ENCODE measurements around the gene KDM4B. TPM values are rescaled to one million over a fixed set of nuclear protein-coding genes. Genes with fewer than 3 reads are reported as not detected.

The KDM4B gene
- total RNA-seq, 4 donors from 2014 or later: 29.2 to 43.8 (median 38.7) TPM

DNA sequence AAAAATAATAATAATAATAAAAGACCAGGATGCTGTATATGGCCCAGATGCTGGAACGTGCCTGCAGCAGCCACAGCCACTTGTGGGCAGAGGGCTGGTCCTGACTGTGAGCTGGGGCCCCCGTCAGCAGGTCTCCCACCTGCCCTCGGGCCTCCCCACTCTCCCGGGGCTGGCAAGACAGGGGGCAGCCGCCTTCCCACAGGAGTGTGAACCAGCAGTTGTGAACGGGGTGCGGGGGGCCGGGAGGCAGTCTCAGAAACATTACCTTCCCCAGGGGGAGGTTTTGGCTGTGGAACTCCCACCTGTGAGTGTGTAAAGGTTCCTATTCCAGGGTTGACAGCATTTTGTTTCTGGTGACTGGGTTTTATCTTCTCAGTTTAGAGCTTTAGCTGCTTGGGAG lies 151.4 kb downstream of the KDM4B start:
- Histone ChIP-seq H3K27ac (no peak overlapping the region), H3K36me3 (peaks cover 0 to 97% of the 10 kb centered on the region in 2 donors), H3K4me1 (no peaks in the 10 kb centered on the region), H3K9me3 (no peaks in the 10 kb centered on the region), H3K27me3 (no peaks in the 10 kb centered on the region), H3K4me3 (no peak overlapping the region)
- 89% methylated on average over 3 of the region's 8 CpGs; no CpG with 5 or more reads in 1 of the 2 donors for WGBS, 2 donors (ENCODE audit: low coverage in 1 of 2)
- TF ChIP-seq POLR2AphosphoS5 (IDR thresholded peaks at IDR 0.05): no peak
- ATAC-seq: no peak

DNA sequence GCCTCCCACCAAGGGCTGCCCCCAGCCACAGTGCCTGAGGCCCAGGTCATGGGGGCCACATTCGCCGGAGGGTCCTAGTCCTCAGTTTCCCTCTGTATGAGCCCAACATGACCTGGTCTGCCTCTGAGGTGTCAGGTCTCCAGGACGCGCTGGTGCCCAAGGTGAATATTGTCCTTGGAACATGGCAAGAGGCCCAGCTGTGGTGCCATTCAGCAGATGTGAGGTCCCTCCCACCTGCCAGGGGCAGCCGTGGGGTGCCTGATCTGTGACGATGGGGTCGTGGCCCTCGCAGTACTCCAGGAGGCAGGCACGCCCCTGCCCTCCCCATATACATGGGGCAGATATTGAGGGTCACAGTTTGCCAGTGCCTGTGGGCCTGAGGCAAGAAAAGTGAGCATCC lies 151.9 kb downstream of the KDM4B start:
- H3K27ac ChIP-seq: no peak overlapping the region
- no peaks in the 10 kb centered on the region for H3K27me3 ChIP-seq
- TF ChIP-seq, protein P1, sequence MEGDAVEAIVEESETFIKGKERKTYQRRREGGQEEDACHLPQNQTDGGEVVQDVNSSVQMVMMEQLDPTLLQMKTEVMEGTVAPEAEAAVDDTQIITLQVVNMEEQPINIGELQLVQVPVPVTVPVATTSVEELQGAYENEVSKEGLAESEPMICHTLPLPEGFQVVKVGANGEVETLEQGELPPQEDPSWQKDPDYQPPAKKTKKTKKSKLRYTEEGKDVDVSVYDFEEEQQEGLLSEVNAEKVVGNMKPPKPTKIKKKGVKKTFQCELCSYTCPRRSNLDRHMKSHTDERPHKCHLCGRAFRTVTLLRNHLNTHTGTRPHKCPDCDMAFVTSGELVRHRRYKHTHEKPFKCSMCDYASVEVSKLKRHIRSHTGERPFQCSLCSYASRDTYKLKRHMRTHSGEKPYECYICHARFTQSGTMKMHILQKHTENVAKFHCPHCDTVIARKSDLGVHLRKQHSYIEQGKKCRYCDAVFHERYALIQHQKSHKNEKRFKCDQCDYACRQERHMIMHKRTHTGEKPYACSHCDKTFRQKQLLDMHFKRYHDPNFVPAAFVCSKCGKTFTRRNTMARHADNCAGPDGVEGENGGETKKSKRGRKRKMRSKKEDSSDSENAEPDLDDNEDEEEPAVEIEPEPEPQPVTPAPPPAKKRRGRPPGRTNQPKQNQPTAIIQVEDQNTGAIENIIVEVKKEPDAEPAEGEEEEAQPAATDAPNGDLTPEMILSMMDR (IDR thresholded peaks at IDR 0.05): no peak
- TF ChIP-seq EP300 (IDR thresholded peaks at IDR 0.05) (no peak), POLR2AphosphoS5 (IDR thresholded peaks at IDR 0.05) (no peak), POLR2A (IDR thresholded peaks at IDR 0.05) (no peak)
- H3K9me3 ChIP-seq: no peaks in the 10 kb centered on the region
- WGBS, 2 donors (ENCODE audit: low coverage in 1 of 2): no CpG with 5 or more reads among the region's 9 CpGs
- no peaks in the 10 kb centered on the region for H3K4me1 ChIP-seq
- ATAC-seq: no peak
- no peak overlapping the region for H3K4me3 ChIP-seq
- peaks cover 0 to 93% of the 10 kb centered on the region in 2 donors for H3K36me3 ChIP-seq

DNA sequence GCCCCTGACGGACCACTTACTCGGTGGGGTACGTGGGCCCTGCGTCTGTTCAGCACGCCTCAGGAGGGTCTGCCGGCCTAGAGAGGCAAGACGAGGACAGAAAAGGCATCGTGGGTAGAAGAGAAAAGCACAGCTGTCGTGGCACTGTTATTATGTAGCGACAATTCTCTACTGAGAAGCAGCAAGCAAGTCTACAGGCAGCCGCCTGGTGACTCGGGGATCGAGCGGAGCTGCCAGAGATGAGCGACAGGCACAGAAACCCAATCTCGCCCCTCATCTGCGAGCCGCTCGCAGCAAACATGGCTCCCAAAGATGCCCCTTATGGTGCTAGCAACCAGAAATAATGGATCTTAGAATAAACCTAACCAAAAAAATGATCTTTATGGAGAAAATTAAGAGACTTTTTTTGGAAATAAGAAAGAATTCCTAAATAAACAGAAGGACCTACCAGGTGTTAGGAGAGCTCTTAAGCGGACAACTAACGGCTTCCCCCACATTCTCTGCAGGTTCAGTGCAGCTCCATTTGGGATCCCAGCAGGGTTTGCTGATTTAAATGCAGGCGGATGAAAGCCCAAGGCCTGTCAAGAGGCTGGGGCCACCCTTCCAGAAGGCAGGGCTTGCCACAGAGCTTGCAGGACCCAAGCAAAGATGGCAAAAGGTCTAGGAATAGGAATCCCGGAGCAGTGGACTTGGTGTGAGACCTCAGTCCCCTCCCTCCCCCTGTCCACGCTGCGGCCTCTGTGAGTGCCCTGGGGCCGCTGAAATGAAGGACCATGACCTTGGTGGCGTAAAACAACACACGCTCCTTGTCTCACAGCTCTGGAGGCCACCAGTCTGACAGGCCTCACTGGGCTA lies 152.6 kb downstream of the KDM4B start:
- peaks cover 0 to 4% (median 0%) of the 10 kb centered on the region in 3 donors for H3K4me1 ChIP-seq
- no peak for TF ChIP-seq POLR2AphosphoS5 (IDR thresholded peaks at IDR 0.05)
- TF ChIP-seq, protein P1 (IDR thresholded peaks at IDR 0.05): no peak
- TF ChIP-seq POLR2A (IDR thresholded peaks at IDR 0.05): no peak
- no peaks in the 10 kb centered on the region for H3K9me3 ChIP-seq
- whole genome bisulfite sequencing, 2 donors (ENCODE audit: low coverage in 1 of 2): 89 to 100% methylated on average over 3 to 19 of the region's 28 CpGs
- H3K4me3 ChIP-seq: no peak overlapping the region
- peaks cover 0 to 88% of the 10 kb centered on the region in 2 donors for H3K36me3 ChIP-seq
- ATAC-seq: no peak
- H3K27me3 ChIP-seq: no peaks in the 10 kb centered on the region
- no peak overlapping the region for H3K27ac ChIP-seq

DNA sequence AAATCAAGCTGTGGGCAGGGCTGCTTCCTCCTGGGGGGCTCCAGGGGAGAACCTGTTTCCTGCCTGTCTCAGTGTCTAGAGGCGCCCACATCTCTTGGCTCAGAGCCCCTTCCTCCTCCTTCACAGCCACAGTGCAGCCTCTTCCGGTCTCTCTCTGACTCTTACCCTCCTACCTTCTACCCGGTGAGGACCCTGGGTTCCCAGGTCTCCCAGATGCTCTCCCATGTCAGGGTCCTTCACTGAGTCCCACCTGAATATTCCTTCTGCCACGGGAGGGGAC lies 153.1 kb downstream of the KDM4B start:
- Histone ChIP-seq H3K27ac (no peak overlapping the region), H3K4me3 (no peak overlapping the region), H3K9me3 (no peaks in the 10 kb centered on the region), H3K27me3 (no peaks in the 10 kb centered on the region), H3K36me3 (peaks cover 0 to 83% of the 10 kb centered on the region in 2 donors), H3K4me1 (peaks cover 0 to 8% (median 1%) of the 10 kb centered on the region in 3 donors)
- no peak for TF ChIP-seq POLR2A (IDR thresholded peaks at IDR 0.05)
- no peak for TF ChIP-seq EP300 (IDR thresholded peaks at IDR 0.05)
- TF ChIP-seq, protein P1 (IDR thresholded peaks at IDR 0.05): no peak
- TF ChIP-seq POLR2AphosphoS5 (IDR thresholded peaks at IDR 0.05): no peak
- no CpG with 5 or more reads among the region's 4 CpGs for WGBS, 2 donors (ENCODE audit: low coverage in 1 of 2)
- ATAC-seq: no peak

DNA sequence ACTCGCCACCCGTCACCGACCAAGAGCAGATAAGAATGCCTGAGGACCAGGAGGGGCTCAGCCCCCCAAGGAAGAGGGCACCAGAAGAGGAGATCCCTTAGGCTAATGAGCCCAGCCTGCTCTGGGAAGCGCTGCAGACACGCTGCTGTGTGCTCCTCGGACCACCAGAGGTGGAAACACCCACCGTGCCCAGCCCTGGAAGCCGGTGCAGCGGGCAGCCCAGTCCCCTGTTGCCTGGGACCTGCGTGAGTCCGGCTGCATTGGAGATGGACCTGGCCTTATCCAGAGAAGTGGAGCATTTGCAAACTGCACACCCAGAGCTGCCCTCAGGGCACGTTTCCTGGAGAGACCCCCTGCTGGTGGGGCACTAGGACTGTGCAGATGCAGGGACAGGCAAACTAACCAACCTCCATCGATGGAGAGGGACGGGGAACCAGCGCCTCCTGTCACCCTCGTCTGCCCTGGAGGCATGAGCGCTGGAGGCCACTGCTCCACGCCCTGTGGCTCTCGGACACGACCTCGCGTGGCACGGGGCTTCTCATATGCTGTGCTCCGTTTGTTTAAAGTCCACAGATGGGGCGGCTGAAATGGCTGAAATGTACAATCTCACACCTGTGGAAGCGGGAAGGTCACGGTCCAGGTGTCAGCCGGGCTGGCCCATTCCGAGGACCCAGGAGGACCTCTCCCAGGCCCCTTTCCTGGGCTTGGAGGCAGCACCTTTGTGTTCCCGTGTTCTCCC lies 153.9 kb downstream of the KDM4B start:
- Histone ChIP-seq H3K27ac (no peak overlapping the region), H3K27me3 (no peaks in the 10 kb centered on the region), H3K4me3 (no peak overlapping the region), H3K9me3 (no peaks in the 10 kb centered on the region), H3K36me3 (peaks cover 0 to 75% of the 10 kb centered on the region in 2 donors), H3K4me1 (peaks cover 0 to 16% (median 9%) of the 10 kb centered on the region in 3 donors)
- WGBS, 2 donors (ENCODE audit: low coverage in 1 of 2): 86 to 90% methylated on average over 2 to 3 of the region's 30 CpGs
- TF ChIP-seq EP300 (IDR thresholded peaks at IDR 0.05) (no peak), POLR2AphosphoS5 (IDR thresholded peaks at IDR 0.05) (no peak), POLR2A (IDR thresholded peaks at IDR 0.05) (no peak)
- TF ChIP-seq, protein P1 (IDR thresholded peaks at IDR 0.05): no peak
- no peak for ATAC-seq

Measured in gastroesophageal sphincter (tissue), 4 donors.